MM.1S (cell line): ENCODE measurements around the gene SMAD3.

Experiments used
- DNase-seq: peaks from one replicate; pipeline ENCODE4 v3.0.0-alpha.2; 2015
- H2AFZ ChIP-seq: fragments of 300-600 bp; sonication (generic); 2 replicates; pipeline ENCODE4 v1.6.0; 2016; ENCODE audit warnings: antibody characterized with exemption, low read length
- H3F3A ChIP-seq: fragments of 300-600 bp; sonication (generic); 2 replicates; pipeline ENCODE4 v1.6.1; 2016; ENCODE audit warnings: mild to moderate bottlenecking, antibody characterized with exemption, low read length, moderate library complexity, mixed read lengths; ENCODE audit not compliant: insufficient read depth
- H3K27ac ChIP-seq: fragments of 300-600 bp; sonication (generic); 2 replicates; pipeline ENCODE4 v1.5.1; 2016; ENCODE audit warnings: mild to moderate bottlenecking, low read length
- H3K27me3 ChIP-seq: fragments of 300-600 bp; sonication (generic); replicated peaks from 2 replicates; pipeline ENCODE4 v1.6.0; 2016; ENCODE audit warnings: low read length; ENCODE audit not compliant: insufficient read depth
- H3K36me3 ChIP-seq: fragments of 300-600 bp; sonication (generic); replicated peaks from 2 replicates; pipeline ENCODE4 v1.6.1; 2016; ENCODE audit warnings: mild to moderate bottlenecking, low read length, mixed read lengths; ENCODE audit not compliant: insufficient read depth
- H3K4me1 ChIP-seq: fragments of 300-600 bp; sonication (generic); 2 replicates; pipeline ENCODE4 v1.6.1; 2016; ENCODE audit warnings: low read length, mixed read lengths
- H3K4me2 ChIP-seq: fragments of 300-600 bp; sonication (generic); 2 replicates; pipeline ENCODE4 v1.6.0; 2016; ENCODE audit warnings: low read depth, low read length
- H3K4me3 ChIP-seq: fragments of 300-600 bp; sonication (generic); 2 replicates; pipeline ENCODE4 v1.5.1; 2016; ENCODE audit warnings: low read length, mixed read lengths
- H3K79me2 ChIP-seq: fragments of 300-600 bp; sonication (generic); 2 replicates; pipeline ENCODE4 v1.6.1; 2016; ENCODE audit warnings: mixed run types, low read length, mixed read lengths
- H3K9ac ChIP-seq: fragments of 300-600 bp; sonication (generic); 2 replicates; pipeline ENCODE4 v1.6.1; 2016; ENCODE audit warnings: low read length, mixed read lengths
- H3K9me2 ChIP-seq: fragments of 300-600 bp; sonication (generic); replicated peaks from 2 replicates; pipeline ENCODE4 v1.6.1; 2016; ENCODE audit warnings: mild to moderate bottlenecking, low read length, mixed read lengths; ENCODE audit not compliant: insufficient read depth
- H3K9me3 ChIP-seq: fragments of 300-600 bp; sonication (generic); replicated peaks from 2 replicates; pipeline ENCODE4 v1.6.1; 2016; ENCODE audit warnings: mild to moderate bottlenecking, low read length, mixed read lengths; ENCODE audit not compliant: insufficient read depth
- H4K20me1 ChIP-seq: fragments of 300-600 bp; sonication (generic); 2 replicates; pipeline ENCODE4 v1.6.1; 2016; ENCODE audit warnings: mild to moderate bottlenecking, low read length, moderate library complexity, mixed read lengths; ENCODE audit not compliant: insufficient read depth
- EZH2 ChIP-seq: fragments of 300-600 bp; sonication (generic); optimal IDR thresholded peaks from 2 replicates; pipeline ENCODE3; 2017; ENCODE audit warnings: low read depth, mild to moderate bottlenecking, antibody characterized with exemption, low read length, mixed read lengths
- EZH2phosphoT487 ChIP-seq: fragments of 300-600 bp; sonication (generic); IDR thresholded peaks from 2 replicates; pipeline ENCODE4 v1.6.1; 2018; ENCODE audit warnings: antibody characterized with exemption, low read length
- TF ChIP-seq, protein P1 (sequence below): fragments of 300-600 bp; sonication (generic); IDR thresholded peaks from 2 replicates; pipeline ENCODE4 v1.5.1; 2016; ENCODE audit warnings: antibody characterized with exemption, low read length, mixed read lengths

The SMAD3 gene

DNA sequence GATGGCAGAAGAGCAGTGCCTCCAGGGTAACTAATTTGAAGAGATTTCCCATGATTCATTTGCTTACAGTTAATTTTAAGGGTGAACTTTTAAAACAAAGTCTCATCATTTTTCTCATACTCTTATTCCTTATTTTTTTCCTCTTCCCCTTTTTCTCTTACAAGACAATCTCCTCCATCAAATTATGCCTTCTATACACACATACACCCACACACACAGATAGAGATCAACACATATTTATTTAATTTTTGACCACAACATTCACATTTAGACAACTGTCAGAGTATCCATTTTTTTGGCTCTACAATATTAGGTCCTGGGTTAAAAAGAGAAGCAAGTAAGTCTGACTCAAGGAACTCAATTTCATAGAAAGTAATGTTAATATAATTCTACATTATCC is 151.5 kb downstream of the SMAD3 start:
- H3K27me3 ChIP-seq = no peaks in the 10 kb centered on the region
- H3K9ac ChIP-seq = no peak overlapping the region
- no peaks in the 10 kb centered on the region for H3K9me2 ChIP-seq
- no peak overlapping the region for H3K4me2 ChIP-seq
- DNase-seq = no peak
- no peaks in the 10 kb centered on the region for H4K20me1 ChIP-seq
- no peak overlapping the region for H2AFZ ChIP-seq
- no peak overlapping the region for H3K27ac ChIP-seq
- H3K79me2 ChIP-seq = no peaks in the 10 kb centered on the region
- TF ChIP-seq, protein P1, sequence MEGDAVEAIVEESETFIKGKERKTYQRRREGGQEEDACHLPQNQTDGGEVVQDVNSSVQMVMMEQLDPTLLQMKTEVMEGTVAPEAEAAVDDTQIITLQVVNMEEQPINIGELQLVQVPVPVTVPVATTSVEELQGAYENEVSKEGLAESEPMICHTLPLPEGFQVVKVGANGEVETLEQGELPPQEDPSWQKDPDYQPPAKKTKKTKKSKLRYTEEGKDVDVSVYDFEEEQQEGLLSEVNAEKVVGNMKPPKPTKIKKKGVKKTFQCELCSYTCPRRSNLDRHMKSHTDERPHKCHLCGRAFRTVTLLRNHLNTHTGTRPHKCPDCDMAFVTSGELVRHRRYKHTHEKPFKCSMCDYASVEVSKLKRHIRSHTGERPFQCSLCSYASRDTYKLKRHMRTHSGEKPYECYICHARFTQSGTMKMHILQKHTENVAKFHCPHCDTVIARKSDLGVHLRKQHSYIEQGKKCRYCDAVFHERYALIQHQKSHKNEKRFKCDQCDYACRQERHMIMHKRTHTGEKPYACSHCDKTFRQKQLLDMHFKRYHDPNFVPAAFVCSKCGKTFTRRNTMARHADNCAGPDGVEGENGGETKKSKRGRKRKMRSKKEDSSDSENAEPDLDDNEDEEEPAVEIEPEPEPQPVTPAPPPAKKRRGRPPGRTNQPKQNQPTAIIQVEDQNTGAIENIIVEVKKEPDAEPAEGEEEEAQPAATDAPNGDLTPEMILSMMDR = no peak
- no peak for TF ChIP-seq EZH2
- TF ChIP-seq EZH2phosphoT487 = no peak
- H3F3A ChIP-seq = no peaks in the 10 kb centered on the region
- no peaks in the 10 kb centered on the region for H3K9me3 ChIP-seq
- no peaks in the 10 kb centered on the region; the same call in 1 of the 2 replicates for H3K36me3 ChIP-seq
- no peaks in the 10 kb centered on the region for H3K4me1 ChIP-seq
- H3K4me3 ChIP-seq = no peak overlapping the region

DNA sequence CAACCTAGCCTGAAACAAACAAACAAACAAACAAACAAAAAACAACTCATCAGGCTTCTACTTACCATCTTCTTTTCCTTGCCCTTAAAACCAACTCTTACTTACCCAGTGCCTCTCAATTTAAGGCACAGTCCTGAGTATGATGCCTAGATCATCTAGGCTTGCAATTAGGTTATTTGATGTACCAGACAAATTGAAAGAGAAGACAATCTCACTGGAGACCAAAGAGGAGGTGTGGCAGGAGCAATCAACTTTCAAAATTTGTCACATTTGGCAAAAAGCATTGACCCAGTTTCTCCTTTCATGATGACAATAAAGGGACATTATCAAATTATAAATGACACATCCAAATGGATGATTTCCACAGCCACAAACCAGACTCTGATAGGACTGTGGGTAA is 153.0 kb downstream of the SMAD3 start:
- H3K9me2 ChIP-seq = no peaks in the 10 kb centered on the region
- TF ChIP-seq EZH2phosphoT487 (no peak), EZH2 (no peak)
- TF ChIP-seq, protein P1 = no peak
- no peaks in the 10 kb centered on the region for H4K20me1 ChIP-seq
- no peak overlapping the region for H3K27ac ChIP-seq
- DNase-seq = no peak
- no peak overlapping the region for H2AFZ ChIP-seq
- H3K4me1 ChIP-seq = no peaks in the 10 kb centered on the region
- no peaks in the 10 kb centered on the region for H3K79me2 ChIP-seq
- H3K4me2 ChIP-seq = no peak overlapping the region
- no peak overlapping the region for H3K4me3 ChIP-seq
- H3K9me3 ChIP-seq = no peaks in the 10 kb centered on the region
- no peak overlapping the region for H3K9ac ChIP-seq
- no peaks in the 10 kb centered on the region for H3K27me3 ChIP-seq
- no peaks in the 10 kb centered on the region; the same call in 1 of the 2 replicates for H3K36me3 ChIP-seq
- no peaks in the 10 kb centered on the region for H3F3A ChIP-seq

DNA sequence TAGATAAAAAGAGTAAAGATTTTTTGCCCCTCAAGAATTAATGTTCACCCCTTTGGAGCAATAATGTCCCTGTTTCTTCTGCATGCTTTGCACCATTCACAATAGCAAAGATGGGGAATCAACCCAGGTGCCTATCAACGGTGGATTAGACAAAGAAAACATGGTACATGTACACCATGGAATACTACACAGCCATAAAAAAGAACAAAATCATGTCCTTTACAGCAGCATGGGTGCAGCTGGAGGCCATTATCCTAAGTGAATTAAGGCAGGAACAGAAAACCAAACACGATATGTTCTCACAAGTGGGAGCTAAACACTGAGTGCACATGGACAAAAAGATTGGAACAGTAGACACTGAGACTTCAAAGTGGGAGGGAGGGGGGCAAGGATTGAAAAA is 153.9 kb downstream of the SMAD3 start:
- no peaks in the 10 kb centered on the region for H3K9me2 ChIP-seq
- no peaks in the 10 kb centered on the region for H3K9me3 ChIP-seq
- H4K20me1 ChIP-seq = no peaks in the 10 kb centered on the region
- no peak overlapping the region for H3K9ac ChIP-seq
- no peaks in the 10 kb centered on the region for H3K79me2 ChIP-seq
- no peaks in the 10 kb centered on the region for H3F3A ChIP-seq
- H3K27me3 ChIP-seq = no peaks in the 10 kb centered on the region
- H3K4me1 ChIP-seq = no peaks in the 10 kb centered on the region
- TF ChIP-seq, protein P1 = no peak
- TF ChIP-seq EZH2 (no peak), EZH2phosphoT487 (no peak)
- no peak overlapping the region for H2AFZ ChIP-seq
- no peaks in the 10 kb centered on the region; the same call in 1 of the 2 replicates for H3K36me3 ChIP-seq
- H3K4me2 ChIP-seq = no peak overlapping the region
- H3K27ac ChIP-seq = no peak overlapping the region
- no peak overlapping the region for H3K4me3 ChIP-seq
- DNase-seq = no peak

DNA sequence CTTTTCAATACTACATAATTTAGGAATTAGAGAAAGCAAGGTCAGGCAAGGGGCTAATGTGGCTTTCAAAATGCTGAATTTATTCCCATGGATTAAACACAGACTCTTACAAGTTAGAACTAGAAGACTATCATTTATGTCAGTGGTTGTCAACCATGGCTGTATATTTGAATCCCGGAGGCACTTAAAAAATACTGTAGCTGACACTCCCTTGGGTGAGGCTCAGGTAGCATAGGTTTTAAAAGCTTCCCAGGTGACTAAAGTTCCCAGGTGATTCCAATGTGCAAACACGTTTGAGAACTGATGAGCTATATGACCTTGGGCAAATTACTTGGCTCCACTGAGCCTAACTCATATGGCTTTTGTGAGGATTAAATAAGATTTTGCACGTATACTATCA is 159.5 kb downstream of the SMAD3 start:
- Histone ChIP-seq H3K4me1 (no peaks in the 10 kb centered on the region), H3K9me3 (no peaks in the 10 kb centered on the region), H3K4me3 (no peak overlapping the region), H3K36me3 (no peaks in the 10 kb centered on the region; the same call in 1 of the 2 replicates), H3K79me2 (no peaks in the 10 kb centered on the region), H2AFZ (no peak overlapping the region), H3K9ac (no peak overlapping the region), H3K9me2 (no peaks in the 10 kb centered on the region), H3K27me3 (no peaks in the 10 kb centered on the region), H4K20me1 (no peaks in the 10 kb centered on the region), H3F3A (no peaks in the 10 kb centered on the region), H3K27ac (no peak overlapping the region), H3K4me2 (no peak overlapping the region)
- TF ChIP-seq EZH2phosphoT487 (no peak), EZH2 (no peak)
- TF ChIP-seq, protein P1 = no peak
- DNase-seq = no peak
